AG10803 (cell line): Measurements from ENCODE around the gene ITM2C.

ENCODE experiments used
- DNase-seq: peaks from one replicate; pipeline ENCODE4 v3.0.0; 2010; ENCODE audit warnings: low read depth
- H3K4me3 ChIP-seq: 2 replicates; pipeline ENCODE4 v1.5.1; 2011; ENCODE audit warnings: mild to moderate bottlenecking, low read length, control low read depth
- CTCF ChIP-seq: conservative IDR thresholded peaks from 2 replicates; pipeline ENCODE4 v1.5.1; 2011; ENCODE audit warnings: mild to moderate bottlenecking, low read length, control low read depth, inconsistent platforms

Gene ITM2C

DNA sequence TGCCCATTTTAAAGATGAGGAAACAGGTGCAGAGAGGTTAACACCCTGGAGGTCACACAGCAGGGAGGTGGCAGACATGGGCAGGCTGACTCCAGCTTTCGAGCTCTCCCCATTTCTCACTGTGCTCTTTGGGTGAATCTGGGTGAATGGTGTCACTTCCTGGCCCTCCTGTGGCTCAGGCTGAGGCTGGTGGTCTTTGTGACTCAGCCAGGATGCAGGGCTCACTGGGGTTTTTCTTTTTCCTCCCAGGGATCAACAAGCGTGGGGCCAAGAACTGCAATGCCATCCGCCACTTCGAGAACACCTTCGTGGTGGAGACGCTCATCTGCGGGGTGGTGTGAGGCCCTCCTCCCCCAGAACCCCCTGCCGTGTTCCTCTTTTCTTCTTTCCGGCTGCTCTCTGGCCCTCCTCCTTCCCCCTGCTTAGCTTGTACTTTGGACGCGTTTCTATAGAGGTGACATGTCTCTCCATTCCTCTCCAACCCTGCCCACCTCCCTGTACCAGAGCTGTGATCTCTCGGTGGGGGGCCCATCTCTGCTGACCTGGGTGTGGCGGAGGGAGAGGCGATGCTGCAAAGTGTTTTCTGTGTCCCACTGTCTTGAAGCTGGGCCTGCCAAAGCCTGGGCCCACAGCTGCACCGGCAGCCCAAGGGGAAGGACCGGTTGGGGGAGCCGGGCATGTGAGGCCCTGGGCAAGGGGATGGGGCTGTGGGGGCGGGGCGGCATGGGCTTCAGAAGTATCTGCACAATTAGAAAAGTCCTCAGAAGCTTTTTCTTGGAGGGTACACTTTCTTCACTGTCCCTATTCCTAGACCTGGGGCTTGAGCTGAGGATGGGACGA lies 13.2 kb downstream of the ITM2C start:
- no peak overlapping the region for H3K4me3 ChIP-seq
- no peak for TF ChIP-seq CTCF
- DNase-seq: no peak

DNA sequence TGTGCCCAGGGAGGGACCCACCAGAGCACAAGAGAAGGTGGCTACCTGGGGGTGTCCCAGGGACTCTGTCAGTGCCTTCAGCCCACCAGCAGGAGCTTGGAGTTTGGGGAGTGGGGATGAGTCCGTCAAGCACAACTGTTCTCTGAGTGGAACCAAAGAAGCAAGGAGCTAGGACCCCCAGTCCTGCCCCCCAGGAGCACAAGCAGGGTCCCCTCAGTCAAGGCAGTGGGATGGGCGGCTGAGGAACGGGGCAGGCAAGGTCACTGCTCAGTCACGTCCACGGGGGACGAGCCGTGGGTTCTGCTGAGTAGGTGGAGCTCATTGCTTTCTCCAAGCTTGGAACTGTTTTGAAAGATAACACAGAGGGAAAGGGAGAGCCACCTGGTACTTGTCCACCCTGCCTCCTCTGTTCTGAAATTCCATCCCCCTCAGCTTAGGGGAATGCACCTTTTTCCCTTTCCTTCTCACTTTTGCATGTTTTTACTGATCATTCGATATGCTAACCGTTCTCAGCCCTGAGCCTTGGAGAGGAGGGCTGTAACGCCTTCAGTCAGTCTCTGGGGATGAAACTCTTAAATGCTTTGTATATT lies 14.0 kb downstream of the ITM2C start:
- no peak overlapping the region for H3K4me3 ChIP-seq
- no peak for DNase-seq
- no peak for TF ChIP-seq CTCF

DNA sequence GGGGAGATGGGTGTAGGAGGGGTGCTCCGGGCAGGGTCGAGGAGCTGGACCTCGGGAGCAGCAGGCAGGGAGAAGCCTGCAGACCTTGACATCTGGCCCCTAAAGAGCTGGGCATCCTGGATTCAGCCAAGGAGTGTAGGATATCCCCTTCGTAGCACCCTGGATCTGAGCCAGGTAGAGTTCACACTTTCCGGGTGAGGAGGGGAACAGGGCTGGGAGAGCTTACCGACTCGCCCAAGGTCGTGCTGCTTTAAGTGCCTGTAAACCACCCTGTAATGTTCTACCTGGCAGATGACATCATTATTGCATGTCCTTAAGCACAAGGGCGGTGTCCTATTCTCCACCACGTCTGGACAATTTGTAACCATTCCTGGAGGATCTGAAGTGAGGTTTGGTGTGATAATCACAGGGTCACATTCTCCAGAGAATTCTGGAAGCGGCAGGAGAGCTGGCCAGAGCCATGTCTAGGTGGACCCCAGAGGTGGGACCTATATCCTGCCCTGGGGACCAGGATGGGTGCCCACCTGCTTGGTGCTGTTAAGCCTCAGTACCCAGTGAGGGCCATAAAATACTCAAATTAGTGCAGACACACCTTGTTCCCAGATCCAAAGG lies 14.6 kb downstream of the ITM2C start:
- H3K4me3 ChIP-seq: no peak overlapping the region
- DNase-seq: no peak
- no peak for TF ChIP-seq CTCF

GRCh38 chr2:230879891-230880290 lies 15.1 kb downstream of the ITM2C start:
- DNase-seq: no peak
- TF ChIP-seq CTCF: no peak

DNA sequence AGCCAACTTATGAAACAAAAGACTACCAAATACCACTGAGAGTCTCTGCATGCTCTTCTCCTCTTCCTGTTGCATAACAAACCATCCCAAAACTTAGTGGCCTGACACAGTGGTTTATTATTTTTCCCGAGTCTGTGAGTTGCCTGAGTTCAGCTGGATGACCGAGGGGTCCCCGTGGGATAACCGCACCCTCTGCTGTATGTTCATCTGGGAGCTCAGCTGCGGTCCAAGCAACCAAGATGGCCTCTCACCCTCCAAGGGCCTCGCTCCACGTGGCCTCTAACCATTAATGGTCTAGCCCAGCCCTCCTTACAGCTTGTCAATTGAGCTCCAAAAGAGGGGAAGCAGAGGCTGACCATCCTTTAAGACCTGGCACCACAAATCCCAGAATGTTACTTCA lies 17.1 kb downstream of the ITM2C start:
- no peak overlapping the region for H3K4me3 ChIP-seq
- no peak for TF ChIP-seq CTCF
- DNase-seq: no peak

More at GRCh38 chr2:230879891-230880290, 15.1 kb downstream of the ITM2C start:
- no peak overlapping the region for H3K4me3 ChIP-seq

DNA sequence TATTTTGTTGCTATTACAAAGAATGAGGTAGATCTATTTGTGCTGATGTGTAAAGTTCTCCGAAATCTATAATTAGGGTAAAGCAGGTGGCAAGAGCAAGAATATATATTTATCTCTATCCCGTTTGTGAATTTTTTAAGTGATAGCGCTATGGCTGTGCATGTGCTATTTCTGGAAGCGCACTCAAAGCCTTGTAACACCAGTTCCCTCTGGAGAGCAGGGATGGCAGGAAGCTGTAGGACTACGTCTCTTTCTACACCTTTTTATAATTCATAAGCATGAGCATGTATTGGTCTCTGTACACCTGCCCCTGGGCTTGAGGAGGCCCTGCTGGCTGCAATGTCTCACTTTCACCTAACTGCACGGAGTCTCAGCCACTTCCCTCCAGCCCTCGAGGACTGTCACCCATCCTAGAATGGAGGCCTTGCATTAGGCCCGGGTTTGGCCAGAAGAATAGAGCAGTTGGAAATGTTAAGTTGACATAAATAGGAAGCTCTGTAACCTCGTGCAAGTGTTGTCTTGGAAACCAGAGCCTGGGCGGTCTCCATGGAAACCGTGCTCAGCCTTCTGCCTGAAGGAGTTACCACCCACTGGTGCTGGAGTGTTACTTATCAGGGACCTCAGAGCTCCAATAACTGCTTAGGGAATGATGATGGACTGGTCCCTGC lies 20.9 kb downstream of the ITM2C start:
- DNase-seq: no peak
- no peak for TF ChIP-seq CTCF
- H3K4me3 ChIP-seq: no peak overlapping the region
